Activated CD4-positive, alpha-beta memory T cell treated with anti-CD3 and anti-CD28 coated beads for 36 hours (primary cell): ENCODE measurements around the gene TMOD3. TPM values are rescaled to one million over a fixed set of nuclear protein-coding genes. Genes with fewer than 3 reads are reported as not detected.

Experiments
- CTCF ChIA-PET: fragments of 350-600 bp; sonication (Branson Sonifier 250); formaldehyde crosslinking; loops from one replicate; lab custom pipeline; 2021; ENCODE audit warnings: antibody characterized with exemption, inconsistent platforms; lab: Charles Lee
- POLR2A ChIA-PET: fragments of 350-600 bp; sonication (Branson Sonifier 250); formaldehyde crosslinking; loops from one replicate; lab custom pipeline; 2021; ENCODE audit warnings: antibody characterized with exemption; lab: Charles Lee
- DNase-seq: peaks from one replicate; pipeline ENCODE4 v3.0.0-alpha.2; 2020
- H3K27ac Mint-ChIP-seq: one replicate; pipeline ENCODE4 v1.8.0; 2021; ENCODE audit warnings: mixed read lengths
- H3K27me3 Mint-ChIP-seq: one replicate; pipeline ENCODE4 v1.8.0; 2021; ENCODE audit warnings: mixed read lengths
- H3K36me3 Mint-ChIP-seq: one replicate; pipeline ENCODE4 v1.8.0; 2021; ENCODE audit warnings: mixed read lengths
- H3K4me1 Mint-ChIP-seq: one replicate; pipeline ENCODE4 v1.8.0; 2021; ENCODE audit warnings: low read depth, mixed read lengths
- H3K4me3 Mint-ChIP-seq: one replicate; pipeline ENCODE4 v1.8.0; 2021; ENCODE audit warnings: mild to moderate bottlenecking, mixed read lengths
- H3K9me3 Mint-ChIP-seq: one replicate; pipeline ENCODE4 v1.8.0; 2021; ENCODE audit warnings: mixed read lengths
- intact Hi-C: fragments of 100-400 bp; cut with micrococcal nuclease; formaldehyde crosslinking; loops from one replicate; pipeline ENCODE4 v1.15.1; 2023
- total RNA-seq, 2 experiments: library from RNA; stranded (reverse); gene quantifications; one replicate each; pipeline ENCODE4 v1.2.3, GENCODE V29; 2021

TMOD3 gene
- total RNA-seq, 2 experiments from 2014 or later, result 56.9 to 61.6 TPM

DNA sequence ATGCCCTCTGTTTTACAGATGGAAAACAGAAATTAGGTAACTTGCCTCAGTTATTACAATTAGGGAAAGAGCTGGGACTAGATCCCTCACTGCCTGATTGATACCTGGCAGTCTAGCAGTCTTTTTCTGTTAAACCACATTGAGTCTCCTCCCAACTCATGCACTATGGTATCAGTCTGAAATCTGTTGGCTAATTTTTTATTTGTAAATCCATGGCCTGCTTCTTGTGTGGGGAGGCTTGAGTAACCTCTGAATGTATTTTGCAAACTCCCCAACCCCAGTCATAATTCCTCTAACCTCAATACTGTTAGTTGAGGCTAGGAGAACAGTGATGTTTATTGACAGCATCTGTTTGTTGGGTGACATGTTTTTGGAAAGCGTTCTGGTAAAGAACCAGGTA, 35.9 kb downstream of the TMOD3 start:
- Mint-ChIP-seq H3K27ac (no peak overlapping the region), H3K4me1 (peaks cover 50% of the 10 kb centered on the region), H3K27me3 (no peaks in the 10 kb centered on the region), H3K9me3 (no peaks in the 10 kb centered on the region), H3K36me3 (peaks cover 41% of the 10 kb centered on the region), H3K4me3 (no peak overlapping the region)
- POLR2A ChIA-PET, result no interaction called here
- CTCF ChIA-PET, result interaction anchor here (1.0 to 1.2 kb wide), 2 partner anchors 14 to 89 kb away, joined by 4 read pairs; no protein-coding TSS in a partner anchor
- intact Hi-C loops, result loop anchor here (10.0 kb wide), 1 partner anchor 61 kb away; no protein-coding TSS in a partner anchor
- no peak for DNase-seq

DNA sequence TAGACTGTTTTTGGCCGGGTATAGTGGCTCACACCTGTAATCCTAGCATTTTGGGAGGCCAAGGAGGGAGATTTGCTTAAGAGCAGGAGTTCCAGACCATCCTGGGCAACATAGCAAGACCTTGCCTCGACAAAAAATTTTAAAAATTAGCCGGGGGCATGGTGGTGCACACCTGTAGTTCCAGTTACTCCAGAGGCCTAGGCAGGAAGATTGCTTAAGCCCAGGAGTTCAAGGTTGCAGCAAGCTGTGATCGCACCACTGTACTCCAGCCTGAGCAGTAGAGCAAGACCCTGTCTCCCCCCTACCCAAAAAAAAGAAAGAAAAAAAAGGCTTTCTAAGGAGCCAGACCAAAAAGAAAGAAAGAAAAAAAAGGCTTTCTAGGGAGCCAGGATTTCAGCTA, 36.7 kb downstream of the TMOD3 start:
- no peak for DNase-seq
- Mint-ChIP-seq H3K27me3 (no peaks in the 10 kb centered on the region), H3K36me3 (peaks cover 49% of the 10 kb centered on the region), H3K4me1 (peaks cover 45% of the 10 kb centered on the region), H3K4me3 (no peak overlapping the region), H3K9me3 (no peaks in the 10 kb centered on the region), H3K27ac (no peak overlapping the region)
- CTCF ChIA-PET, result interaction anchor here (0.6 to 1.3 kb wide), 3 partner anchors 12 to 1713 kb away, joined by 3 to 4 read pairs (median 4); no protein-coding TSS in a partner anchor
- POLR2A ChIA-PET, result interaction anchor here (0.6 kb wide), 1 partner anchor 105 kb away, joined by 6 read pairs; the partner anchor contains the start of gene LEO1
- intact Hi-C loops, result loop anchor here (10.0 kb wide), 1 partner anchor 61 kb away; no protein-coding TSS in a partner anchor

DNA sequence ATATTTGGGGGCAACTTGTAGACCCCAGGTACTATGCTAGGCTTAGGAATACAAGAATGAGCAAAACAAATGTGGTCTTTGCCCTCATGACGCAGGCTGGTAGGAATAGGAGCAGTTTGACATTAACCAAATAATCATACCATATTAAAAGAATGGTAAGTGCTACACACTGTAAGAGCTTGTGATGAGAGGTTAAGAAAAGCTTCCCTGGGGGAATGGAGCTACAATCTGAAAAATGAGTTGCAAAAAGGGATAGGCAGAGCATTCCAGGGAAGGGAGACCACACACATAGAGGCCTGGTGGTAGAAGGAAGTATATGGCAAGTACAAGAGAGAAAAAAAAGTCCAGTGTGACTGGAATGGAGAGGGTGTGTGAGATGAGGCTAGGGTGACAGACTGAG, 37.3 kb downstream of the TMOD3 start:
- no peak overlapping the region for H3K27ac Mint-ChIP-seq
- CTCF ChIA-PET, result interaction anchor here (0.6 to 1.3 kb wide), 2 partner anchors 12 to 1713 kb away, joined by 3 to 4 read pairs; no protein-coding TSS in a partner anchor
- intact Hi-C loops, result loop anchor here (10.0 kb wide), 1 partner anchor 62 kb away; no protein-coding TSS in a partner anchor
- POLR2A ChIA-PET, result no interaction called here
- no peaks in the 10 kb centered on the region for H3K27me3 Mint-ChIP-seq
- DNase-seq, result no peak
- H3K4me1 Mint-ChIP-seq, result peaks cover 39% of the 10 kb centered on the region
- H3K9me3 Mint-ChIP-seq, result no peaks in the 10 kb centered on the region
- H3K4me3 Mint-ChIP-seq, result no peak overlapping the region
- peaks cover 53% of the 10 kb centered on the region for H3K36me3 Mint-ChIP-seq

- Mint-ChIP-seq H3K27me3 (no peaks in the 10 kb centered on the region), H3K36me3 (peaks cover 48% of the 10 kb centered on the region), H3K4me1 (peaks cover 16% of the 10 kb centered on the region), H3K4me3 (no peak overlapping the region), H3K27ac (no peak overlapping the region), H3K9me3 (no peaks in the 10 kb centered on the region)
- ChIA-PET CTCF (interaction anchor here (0.7 to 0.8 kb wide), 2 partner anchors 31 to 37 kb away, joined by 3 to 4 read pairs; no protein-coding TSS in a partner anchor), POLR2A (no interaction called here)
- no peak for DNase-seq
- intact Hi-C loops, result loop anchor here (10.0 kb wide), 1 partner anchor 64 kb away; no protein-coding TSS in a partner anchor
Measured at GRCh38 chr15:51869060-51869421, 39.6 kb downstream of the TMOD3 start.

GRCh38 chr15:51870774-51871173, 41.3 kb downstream of the TMOD3 start:
- Mint-ChIP-seq H3K4me1 (peaks cover 7% of the 10 kb centered on the region), H3K36me3 (peaks cover 41% of the 10 kb centered on the region), H3K4me3 (no peak overlapping the region), H3K27ac (no peak overlapping the region), H3K9me3 (no peaks in the 10 kb centered on the region), H3K27me3 (no peaks in the 10 kb centered on the region)
- DNase-seq, result no peak
- POLR2A ChIA-PET, result no interaction called here
- intact Hi-C loops, result no loop called here
- CTCF ChIA-PET, result interaction anchor here (1.6 kb wide), 1 partner anchor 18 kb away, joined by 5 read pairs; no protein-coding TSS in a partner anchor

- peaks cover 21% of the 10 kb centered on the region for H3K4me1 Mint-ChIP-seq
- H3K4me3 Mint-ChIP-seq, result no peak overlapping the region
- ChIA-PET POLR2A (no interaction called here), CTCF (interaction anchor here (1.2 kb wide), 1 partner anchor 21 kb away, joined by 3 read pairs; no protein-coding TSS in a partner anchor)
- no peak overlapping the region for H3K27ac Mint-ChIP-seq
- no peaks in the 10 kb centered on the region for H3K9me3 Mint-ChIP-seq
- no peak for DNase-seq
- H3K36me3 Mint-ChIP-seq, result peaks cover 29% of the 10 kb centered on the region
- intact Hi-C loops, result no loop called here
- H3K27me3 Mint-ChIP-seq, result no peaks in the 10 kb centered on the region
Measured at GRCh38 chr15:51874751-51875644, 45.5 kb downstream of the TMOD3 start.

GRCh38 chr15:51876169-51876568, 46.7 kb downstream of the TMOD3 start:
- CTCF ChIA-PET, result no interaction called here
- Mint-ChIP-seq H3K27me3 (no peaks in the 10 kb centered on the region), H3K9me3 (no peaks in the 10 kb centered on the region), H3K36me3 (peaks cover 20% of the 10 kb centered on the region), H3K4me1 (peaks cover 21% of the 10 kb centered on the region), H3K27ac (no peak overlapping the region), H3K4me3 (no peak overlapping the region)
- POLR2A ChIA-PET, result no interaction called here
- intact Hi-C loops, result no loop called here
- no peak for DNase-seq

- intact Hi-C loops, result no loop called here
- H3K4me1 Mint-ChIP-seq, result peaks cover 21% of the 10 kb centered on the region
- DNase-seq, result no peak
- no peaks in the 10 kb centered on the region for H3K9me3 Mint-ChIP-seq
- H3K27me3 Mint-ChIP-seq, result no peaks in the 10 kb centered on the region
- ChIA-PET CTCF (interaction anchor here (0.6 to 3.7 kb wide), 5 partner anchors 10 to 228 kb away, joined by 3 to 20 read pairs (median 4); no protein-coding TSS in a partner anchor), POLR2A (no interaction called here)
- H3K27ac Mint-ChIP-seq, result no peak overlapping the region
- no peak overlapping the region for H3K4me3 Mint-ChIP-seq
- peaks cover 12% of the 10 kb centered on the region for H3K36me3 Mint-ChIP-seq
Measured at GRCh38 chr15:51878446-51879386, 49.3 kb downstream of the TMOD3 start.

DNA sequence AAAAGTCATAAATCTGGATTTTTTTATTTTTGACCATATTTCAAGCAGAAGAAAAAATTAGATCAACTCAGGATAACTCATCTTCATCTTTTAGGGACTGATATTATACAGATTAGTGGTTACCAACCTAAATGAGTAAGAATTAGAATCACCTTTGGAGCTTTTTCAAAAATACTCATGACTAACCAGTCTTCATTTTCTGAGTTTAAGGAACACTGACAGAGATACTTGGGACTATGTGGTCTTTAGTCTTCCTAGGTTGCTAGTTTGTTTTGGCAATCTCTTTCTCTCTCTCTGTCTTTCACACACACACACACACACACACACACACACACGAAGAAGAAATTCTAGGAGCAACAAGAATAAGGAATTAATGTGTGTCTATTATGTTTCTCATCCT, 50.1 kb downstream of the TMOD3 start:
- peaks cover 19% of the 10 kb centered on the region for H3K4me1 Mint-ChIP-seq
- peaks cover 12% of the 10 kb centered on the region for H3K36me3 Mint-ChIP-seq
- ChIA-PET CTCF (interaction anchor here (0.6 to 3.7 kb wide), 4 partner anchors 9 to 229 kb away, joined by 3 to 20 read pairs (median 6); no protein-coding TSS in a partner anchor), POLR2A (no interaction called here)
- no peaks in the 10 kb centered on the region for H3K9me3 Mint-ChIP-seq
- no peak overlapping the region for H3K27ac Mint-ChIP-seq
- no peaks in the 10 kb centered on the region for H3K27me3 Mint-ChIP-seq
- DNase-seq, result no peak
- intact Hi-C loops, result no loop called here
- H3K4me3 Mint-ChIP-seq, result no peak overlapping the region

DNA sequence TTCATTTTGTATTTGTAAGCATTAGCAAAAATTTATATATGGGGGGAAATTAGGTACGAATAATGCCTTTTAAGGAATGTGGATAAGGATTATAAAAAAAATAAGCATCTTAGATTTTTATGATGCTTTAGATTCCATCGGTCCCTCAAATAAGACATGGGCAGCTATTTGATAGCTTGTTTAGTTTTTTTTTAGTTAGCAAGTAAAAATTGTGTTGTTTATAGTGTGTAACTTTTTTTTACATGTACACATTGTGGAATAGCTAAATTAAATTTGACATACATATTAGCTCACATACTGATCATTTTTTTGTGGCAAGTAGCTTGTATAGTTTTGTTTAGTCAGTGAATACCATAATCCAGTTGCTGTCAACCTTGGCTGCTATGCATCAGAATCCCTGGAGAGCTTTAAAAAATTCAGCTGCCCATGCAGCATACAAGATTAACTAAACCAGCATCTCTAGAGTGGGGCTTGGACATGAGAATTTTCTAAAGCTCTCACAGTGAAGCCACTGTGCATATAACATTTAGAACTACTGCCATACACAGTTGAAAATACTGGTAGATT, 53.9 kb downstream of the TMOD3 start:
- no peak for DNase-seq
- ChIA-PET CTCF (interaction anchor here (1.9 kb wide), 1 partner anchor 22 kb away, joined by 4 read pairs; no protein-coding TSS in a partner anchor), POLR2A (no interaction called here)
- Mint-ChIP-seq H3K36me3 (peaks cover 7% of the 10 kb centered on the region), H3K27me3 (no peaks in the 10 kb centered on the region), H3K4me1 (peaks cover 13% of the 10 kb centered on the region), H3K27ac (no peak overlapping the region), H3K9me3 (peaks cover 3% of the 10 kb centered on the region), H3K4me3 (no peak overlapping the region)
- intact Hi-C loops, result no loop called here

- H3K27me3 Mint-ChIP-seq, result no peaks in the 10 kb centered on the region
- peaks cover 9% of the 10 kb centered on the region for H3K4me1 Mint-ChIP-seq
- intact Hi-C loops, result no loop called here
- POLR2A ChIA-PET, result no interaction called here
- H3K4me3 Mint-ChIP-seq, result no peak overlapping the region
- H3K27ac Mint-ChIP-seq, result no peak overlapping the region
- peaks cover 9% of the 10 kb centered on the region for H3K36me3 Mint-ChIP-seq
- no peak for DNase-seq
- CTCF ChIA-PET, result interaction anchor here (1.9 kb wide), 1 partner anchor 21 kb away, joined by 4 read pairs; no protein-coding TSS in a partner anchor
- H3K9me3 Mint-ChIP-seq, result peaks cover 3% of the 10 kb centered on the region
Measured at GRCh38 chr15:51884041-51884440, 54.6 kb downstream of the TMOD3 start.
